GM18867 (cell line): ENCODE measurements around the gene LILRA1.
"Not testable (repeated sequence)": the region's sequence is repeated elsewhere in the genome, so short reads cannot be mapped to it uniquely, and the experiment has no call there.

Experiments
- ATAC-seq: cut with Tn5 transposase; IDR thresholded peaks from one replicate; pipeline ENCODE4 v1.9.1; 2021; ENCODE audit warnings: mild to moderate bottlenecking, moderate library complexity; ENCODE audit not compliant: unreplicated experiment

LILRA1 gene

DNA sequence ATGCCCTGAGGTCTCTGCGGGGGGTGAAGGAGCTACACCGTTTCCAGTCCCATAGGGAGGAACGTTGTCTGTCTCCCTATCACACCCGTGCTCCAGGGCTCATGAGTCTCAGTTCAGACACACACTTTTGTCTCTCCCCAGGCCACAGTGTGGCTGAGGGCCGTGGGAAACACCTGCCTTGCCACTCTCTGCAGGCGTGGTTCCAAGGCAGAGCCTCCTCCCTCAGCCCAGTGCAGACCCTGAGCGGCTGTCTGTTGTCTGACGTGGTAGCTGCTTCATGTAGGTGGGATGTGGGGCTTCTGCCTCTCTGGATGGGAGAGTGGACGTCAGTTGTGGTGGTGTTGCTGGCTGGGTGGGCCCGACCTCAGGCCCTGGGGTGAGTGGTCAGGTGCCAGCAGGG is 30.8 kb downstream of the LILRA1 start:
- ATAC-seq: not testable (repeated sequence)

DNA sequence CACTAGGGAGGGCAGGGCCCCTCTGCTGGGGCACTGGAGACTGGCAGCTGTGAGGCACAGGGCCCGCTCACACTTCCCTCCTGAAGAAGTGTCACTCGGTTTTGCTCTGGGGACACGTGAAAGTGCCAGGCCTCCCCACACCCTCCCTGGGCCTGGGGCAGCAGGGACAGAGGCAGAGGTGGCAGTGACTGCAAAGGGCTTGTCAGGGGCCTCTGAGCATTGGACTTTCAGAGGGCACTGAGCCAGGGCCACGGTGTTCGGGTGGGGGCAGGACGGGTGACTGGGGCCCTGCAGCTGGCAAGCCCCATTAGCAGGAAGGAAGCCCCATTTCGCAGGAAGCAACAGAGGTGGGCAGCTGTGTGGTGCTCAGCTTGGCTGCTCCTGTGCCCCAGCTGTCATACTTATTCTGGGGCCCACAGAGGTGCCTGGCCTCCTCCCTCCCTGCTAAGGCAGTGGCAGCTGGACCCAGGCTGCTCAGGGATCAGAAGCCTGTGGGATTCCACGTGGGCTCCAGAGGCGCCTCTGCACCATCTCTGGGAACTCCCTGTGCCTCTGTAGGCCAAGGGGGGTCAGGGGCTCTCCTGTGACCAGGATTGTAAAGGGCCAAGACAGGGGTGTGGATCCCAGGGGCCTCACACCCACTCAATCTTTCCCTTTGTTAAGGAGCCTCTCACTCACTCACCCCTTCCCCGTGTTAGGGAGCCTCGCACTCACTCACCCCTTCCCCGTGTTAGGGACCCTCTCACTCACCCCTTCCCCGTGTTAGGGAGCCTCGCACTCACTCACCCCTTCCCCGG is 31.7 kb downstream of the LILRA1 start:
- ATAC-seq: not testable (repeated sequence)

DNA sequence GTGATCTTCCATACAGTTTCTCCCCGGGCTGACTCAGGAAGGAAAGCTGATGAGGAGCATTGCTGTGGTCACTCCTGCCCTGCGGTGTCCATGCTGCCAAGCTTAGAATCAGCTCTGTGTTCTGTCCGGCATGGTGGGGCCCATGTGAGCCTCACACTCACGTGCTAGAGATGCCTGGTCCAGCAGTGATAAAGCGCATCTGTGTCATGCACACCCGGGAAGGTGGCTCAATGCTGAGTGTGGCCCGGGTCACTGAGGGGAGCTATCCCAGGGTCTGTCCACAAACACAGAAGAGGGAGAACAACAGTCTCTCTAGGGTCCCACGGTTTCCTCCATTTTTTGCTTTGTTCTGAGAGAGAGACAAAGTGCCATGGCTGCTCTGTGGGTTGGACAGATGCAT is 33.3 kb downstream of the LILRA1 start:
- ATAC-seq: no peak

DNA sequence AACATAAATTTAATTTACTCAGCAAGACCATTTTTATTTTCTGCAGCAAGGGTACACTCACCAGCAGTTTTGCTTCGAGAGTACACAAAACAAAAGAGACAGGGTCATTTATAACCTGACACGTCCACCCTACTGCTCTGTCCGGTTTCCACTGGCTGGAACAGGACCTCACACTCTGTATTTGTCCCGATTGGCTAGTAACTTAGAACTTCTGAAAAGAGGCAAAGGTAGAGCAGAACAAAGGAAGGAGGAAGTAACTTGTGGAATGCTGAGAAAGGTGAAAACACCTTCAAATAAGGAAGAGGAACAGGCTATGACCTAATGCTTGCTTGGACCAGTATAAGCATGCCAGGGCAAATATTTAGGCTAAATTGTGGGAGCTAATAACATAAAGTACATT is 34.5 kb downstream of the LILRA1 start:
- not testable (repeated sequence) for ATAC-seq

DNA sequence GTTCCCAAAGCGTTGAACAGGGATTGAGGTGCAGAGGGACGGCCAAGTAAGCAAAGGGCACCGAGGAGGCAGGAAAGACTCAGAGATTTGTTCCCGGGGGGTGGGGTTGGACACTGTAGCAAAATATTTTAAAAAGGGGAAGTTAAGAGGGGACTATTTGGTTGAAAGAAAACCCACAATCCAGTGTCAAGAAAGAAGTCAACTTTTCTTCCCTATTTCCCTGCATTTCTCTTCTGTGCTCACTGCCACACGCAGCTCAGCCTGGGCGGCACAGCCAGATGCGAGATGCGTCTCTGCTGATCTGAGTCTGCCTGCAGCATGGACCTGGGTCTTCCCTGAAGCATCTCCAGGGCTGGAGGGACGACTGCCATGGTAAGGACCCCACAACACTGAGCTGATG is 36.8 kb downstream of the LILRA1 start, which contains the start of gene LILRB1:
LILRB1 (plus strand) TSS at position 223 of the 400 bp plus-strand sequence. CDS start 590 bp downstream, outside the sequence.
- ATAC-seq: not testable (repeated sequence)

DNA sequence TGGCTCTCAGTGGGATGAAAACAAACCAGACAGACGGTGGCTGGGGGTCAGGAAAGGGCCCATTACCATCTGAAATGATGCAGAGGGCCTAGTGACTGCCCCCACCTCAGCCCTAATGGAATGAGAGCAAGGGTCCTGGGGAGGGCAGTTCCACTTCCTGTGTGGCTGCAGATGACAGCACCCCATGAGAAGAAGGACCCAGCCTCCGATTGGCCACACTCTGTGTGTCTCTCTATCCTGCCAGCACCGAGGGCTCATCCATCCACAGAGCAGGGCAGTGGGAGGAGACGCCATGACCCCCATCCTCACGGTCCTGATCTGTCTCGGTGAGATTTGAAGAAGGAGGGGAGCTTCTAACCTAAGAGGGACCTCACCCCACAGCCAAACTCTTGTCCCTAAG is 37.4 kb downstream of the LILRA1 start:
- ATAC-seq: no peak

DNA sequence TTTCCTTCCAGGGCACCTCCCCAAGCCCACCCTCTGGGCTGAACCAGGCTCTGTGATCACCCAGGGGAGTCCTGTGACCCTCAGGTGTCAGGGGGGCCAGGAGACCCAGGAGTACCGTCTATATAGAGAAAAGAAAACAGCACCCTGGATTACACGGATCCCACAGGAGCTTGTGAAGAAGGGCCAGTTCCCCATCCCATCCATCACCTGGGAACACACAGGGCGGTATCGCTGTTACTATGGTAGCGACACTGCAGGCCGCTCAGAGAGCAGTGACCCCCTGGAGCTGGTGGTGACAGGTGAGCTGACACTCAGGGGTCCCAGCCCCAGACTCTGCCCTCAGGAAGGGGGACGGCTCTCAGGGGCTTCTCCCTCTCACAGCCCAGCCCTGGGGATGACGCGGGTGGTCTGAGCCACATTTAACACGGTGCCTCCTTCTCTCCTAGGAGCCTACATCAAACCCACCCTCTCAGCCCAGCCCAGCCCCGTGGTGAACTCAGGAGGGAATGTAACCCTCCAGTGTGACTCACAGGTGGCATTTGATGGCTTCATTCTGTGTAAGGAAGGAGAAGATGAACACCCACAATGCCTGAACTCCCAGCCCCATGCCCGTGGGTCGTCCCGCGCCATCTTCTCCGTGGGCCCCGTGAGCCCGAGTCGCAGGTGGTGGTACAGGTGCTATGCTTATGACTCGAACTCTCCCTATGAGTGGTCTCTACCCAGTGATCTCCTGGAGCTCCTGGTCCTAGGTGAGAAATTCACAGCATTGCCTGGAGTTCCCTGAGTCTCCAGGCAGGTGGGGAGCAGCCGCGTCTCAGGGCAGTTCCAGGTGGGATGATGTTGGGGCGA is 38.3 kb downstream of the LILRA1 start:
- ATAC-seq: not testable (repeated sequence)

DNA sequence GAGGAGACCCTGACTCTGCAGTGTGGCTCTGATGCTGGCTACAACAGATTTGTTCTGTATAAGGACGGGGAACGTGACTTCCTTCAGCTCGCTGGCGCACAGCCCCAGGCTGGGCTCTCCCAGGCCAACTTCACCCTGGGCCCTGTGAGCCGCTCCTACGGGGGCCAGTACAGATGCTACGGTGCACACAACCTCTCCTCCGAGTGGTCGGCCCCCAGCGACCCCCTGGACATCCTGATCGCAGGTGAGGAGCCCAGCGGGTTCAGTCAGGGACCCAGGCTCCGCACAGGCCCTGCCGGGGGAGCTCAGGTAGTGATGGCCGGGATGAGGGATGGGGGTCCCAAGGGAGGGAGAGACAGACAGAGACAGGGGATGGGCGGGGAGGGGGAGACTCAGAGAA is 39.1 kb downstream of the LILRA1 start:
- ATAC-seq: not testable (repeated sequence)

DNA sequence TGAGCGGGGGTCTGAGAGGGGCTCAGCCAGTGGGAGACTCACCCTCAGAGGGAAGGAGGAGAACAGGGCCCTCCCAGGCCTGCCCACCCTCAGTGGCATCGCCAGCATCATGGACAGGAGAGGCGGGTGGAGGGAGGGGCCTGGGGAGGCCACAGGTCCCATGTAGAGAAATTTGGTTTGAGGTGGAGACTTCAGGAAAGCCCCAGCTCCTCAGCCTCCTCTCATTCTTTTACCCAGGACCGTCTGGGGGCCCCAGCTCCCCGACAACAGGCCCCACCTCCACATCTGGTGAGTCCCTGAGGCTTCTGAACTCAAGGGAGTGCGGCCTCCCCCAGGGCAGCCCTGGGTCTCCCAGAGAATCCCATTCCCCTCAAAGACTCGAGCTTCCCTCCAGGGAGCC is 40.0 kb downstream of the LILRA1 start:
- ATAC-seq: no peak

DNA sequence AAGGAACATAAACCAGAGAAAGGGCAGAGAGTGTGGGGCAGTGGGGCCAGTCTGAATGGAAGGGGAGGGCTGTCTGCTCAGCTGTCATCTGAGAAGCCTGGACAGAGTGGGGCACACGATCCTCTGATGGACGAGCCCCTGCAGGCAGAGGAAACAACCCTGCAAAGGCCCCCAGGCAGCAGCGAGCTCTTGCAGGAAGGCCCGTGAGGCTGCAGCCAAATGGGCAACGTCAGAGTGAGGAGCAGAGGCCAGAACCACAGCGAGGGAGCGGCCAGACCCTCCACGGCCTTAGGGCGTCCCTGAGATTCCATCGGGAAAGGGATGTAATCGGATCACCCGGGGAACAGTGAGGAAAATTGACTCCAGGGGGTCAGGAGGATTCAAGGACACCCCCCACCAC is 42.6 kb downstream of the LILRA1 start:
- not testable (repeated sequence) for ATAC-seq

DNA sequence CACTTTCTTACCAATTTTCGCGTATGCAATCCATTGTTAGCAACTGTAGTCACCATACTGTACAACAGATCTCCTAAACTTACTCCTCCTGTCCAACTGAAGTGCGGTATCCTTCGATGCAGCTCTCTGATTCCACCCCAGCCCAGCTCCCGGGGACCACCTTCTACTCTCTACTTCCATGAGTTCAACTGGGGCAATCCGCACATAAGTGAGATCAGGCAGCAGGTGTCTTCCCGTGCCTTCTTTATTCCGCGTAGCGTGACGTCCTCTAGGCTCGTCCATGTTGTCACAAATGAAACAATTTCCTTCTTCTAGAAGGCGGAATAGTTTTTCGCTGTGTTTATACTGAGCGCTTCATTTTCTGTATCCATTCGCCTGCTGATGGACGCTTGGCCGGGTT is 45.3 kb downstream of the LILRA1 start:
- ATAC-seq: no peak

DNA sequence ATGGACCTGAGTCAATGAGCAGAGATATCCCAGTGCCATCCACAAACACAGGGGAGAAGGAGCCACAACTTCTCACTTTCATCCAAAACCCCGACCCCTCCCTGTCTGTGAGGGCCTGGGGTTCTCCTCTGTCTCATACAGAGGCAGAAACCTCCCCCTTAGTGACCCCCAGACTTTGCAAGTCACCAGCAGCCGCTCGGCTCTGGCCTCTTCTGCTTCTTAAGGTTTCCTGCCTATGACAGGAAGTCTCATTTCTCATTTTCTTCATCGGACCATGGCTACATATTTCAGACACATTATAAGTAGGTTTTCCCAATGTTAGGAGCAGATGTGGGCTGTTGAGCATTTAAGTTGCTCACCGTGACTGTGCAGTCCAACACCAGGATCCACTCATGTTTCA is 49.5 kb downstream of the LILRA1 start:
- ATAC-seq: not testable (repeated sequence)

DNA sequence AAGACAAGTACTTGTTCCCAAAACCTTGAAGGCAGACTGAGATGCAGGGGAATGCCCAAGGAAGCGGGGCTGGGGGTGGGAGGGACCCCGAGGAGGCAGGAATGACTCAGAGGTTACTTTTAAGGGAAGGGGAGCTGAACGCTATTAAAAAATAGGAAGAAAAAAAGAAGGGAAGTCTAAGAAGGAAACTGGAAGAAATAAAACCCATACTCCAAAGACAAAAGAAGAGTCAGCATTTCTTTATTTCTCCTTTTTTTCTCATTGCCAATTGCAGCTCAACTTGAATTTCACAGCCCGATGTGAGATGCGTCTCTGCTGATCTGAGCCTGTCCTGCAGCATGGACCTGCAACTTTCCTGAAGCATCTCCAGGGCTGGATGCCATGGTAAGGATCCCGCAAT is 50.2 kb downstream of the LILRA1 start:
- not testable (repeated sequence) for ATAC-seq

DNA sequence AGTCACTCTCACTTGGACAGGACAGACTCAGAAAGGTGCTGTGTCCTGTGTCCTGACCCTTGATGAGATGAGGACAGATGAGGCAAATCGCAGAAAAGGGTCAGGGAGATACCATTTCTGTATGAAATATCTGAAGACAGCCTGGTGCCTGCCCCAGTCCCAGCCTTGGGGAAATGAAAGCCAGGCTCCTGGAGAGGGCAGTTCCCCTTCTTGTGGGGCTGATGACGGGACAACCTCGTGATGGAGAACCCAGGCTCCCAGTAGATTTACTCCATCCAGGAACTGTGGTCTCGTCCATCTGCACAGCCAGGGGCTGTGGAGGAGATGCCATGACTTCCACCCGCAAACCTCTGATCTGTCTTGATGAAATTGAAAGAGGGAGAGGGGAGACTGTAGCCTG is 50.6 kb downstream of the LILRA1 start:
- ATAC-seq: no peak

DNA sequence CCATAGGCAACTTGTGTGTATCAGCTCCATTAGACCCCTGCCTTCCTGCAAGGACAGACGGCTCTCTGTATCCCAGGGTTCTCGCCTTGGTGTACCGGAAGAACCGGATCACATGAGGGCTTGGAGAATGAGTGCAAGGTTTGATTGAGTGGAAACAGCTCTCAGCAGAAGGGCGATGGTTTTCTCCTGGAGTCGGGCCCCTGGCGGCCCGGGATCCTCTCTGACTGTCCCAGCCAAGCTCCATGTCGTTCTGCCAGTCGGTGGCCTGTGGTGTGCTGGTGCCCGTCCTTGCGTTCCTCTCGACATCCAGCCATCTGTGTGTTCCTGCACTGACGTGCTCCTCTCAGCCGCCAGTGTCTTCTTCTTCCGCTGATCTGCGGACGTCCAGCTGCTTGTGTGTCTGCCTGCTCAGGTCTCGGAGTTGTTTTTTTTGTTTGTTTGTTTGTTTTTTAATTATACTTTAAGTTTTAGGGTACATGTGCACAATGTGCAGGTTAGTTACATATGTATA is 53.0 kb downstream of the LILRA1 start:
- ATAC-seq: no peak

DNA sequence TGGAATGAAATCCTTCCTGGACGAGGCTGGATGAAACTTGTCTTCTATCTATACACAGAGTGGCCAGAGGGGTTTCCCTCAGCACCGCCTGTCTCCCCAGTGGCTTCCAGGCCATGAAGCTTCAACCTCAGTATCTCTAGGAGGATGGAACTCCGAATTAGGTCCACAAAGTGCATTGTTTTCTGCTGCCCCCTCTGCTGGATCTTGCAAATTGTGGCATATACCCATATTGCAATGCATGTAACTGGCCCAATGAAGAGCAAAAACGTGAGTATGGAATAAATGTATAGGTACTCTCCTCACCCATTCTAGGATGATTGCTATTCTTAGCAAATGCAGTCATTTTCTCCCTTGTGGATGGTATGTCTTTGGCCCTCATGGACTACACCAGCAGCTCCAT is 54.7 kb downstream of the LILRA1 start:
- ATAC-seq: no peak

DNA sequence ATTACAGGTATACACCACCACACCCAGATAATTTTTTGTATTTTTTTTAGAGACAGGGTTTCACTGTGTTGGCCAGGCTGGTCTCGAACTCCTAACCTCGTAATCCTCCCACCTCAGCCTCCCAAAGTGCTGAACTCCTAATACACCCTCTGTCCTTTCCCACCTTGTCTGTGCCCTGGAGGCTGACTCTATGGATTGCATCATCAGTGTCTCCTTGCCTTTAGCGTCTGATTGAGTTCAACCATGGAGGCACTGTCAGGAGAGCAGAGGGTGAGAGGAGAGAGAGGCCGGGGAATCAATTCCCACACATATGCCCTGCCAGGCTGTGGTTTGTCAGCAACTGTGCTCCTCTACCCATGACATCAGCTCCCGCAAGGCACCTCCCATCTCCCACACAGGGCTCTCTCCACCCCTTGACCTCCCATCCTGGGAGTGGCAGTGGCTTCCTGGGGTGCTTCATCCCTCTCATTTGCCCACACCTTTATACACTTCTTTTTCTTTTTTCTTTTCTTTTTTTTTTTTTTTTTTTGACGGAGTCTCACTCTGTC is 56.8 kb downstream of the LILRA1 start:
- ATAC-seq: no peak
